Measurements from ENCODE around the gene REPIN1.
"Not testable (repeated sequence)": the region's sequence is repeated elsewhere in the genome, so short reads cannot be mapped to it uniquely, and the experiment has no call there.

Gene REPIN1

GRCh38 chr7:150378115-150378852 lies 9.7 kb downstream of the REPIN1 start:
- no peak for DNase-seq

GRCh38 chr7:150378853-150379440 lies 10.3 kb downstream of the REPIN1 start, which contains the start of gene ZNF775:
TSS of gene ZNF775 (plus strand) at chr7:150379330. CDS start at chr7:150388471, 9,141 bp downstream.
- peak; percentile 73 for DNase-seq

- no peak for DNase-seq
Measured at GRCh38 chr7:150379441-150380379, 11.1 kb downstream of the REPIN1 start.

DNA sequence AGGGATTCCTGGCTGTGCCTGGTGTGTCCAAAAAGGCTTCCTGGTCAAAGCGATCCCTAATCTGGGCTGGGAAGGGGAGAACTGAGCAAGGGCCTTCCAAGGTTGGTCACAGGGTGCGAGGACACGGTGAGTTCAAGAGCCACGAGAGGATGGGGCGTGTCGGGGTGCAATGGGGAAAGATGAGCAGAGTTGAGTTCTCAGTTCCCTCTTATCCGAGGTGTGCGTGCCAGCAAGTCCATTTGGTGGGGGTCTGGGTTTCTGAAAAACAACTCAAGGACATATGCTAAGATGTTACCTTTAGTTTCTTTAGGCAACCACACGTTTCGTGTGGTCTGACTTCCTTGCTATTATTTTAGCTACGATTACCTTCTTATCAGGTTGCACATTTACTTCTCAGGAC lies 11.8 kb downstream of the REPIN1 start:
- no peak for DNase-seq

GRCh38 chr7:150381096-150381495 lies 12.5 kb downstream of the REPIN1 start:
- DNase-seq: no peak

- no peak for DNase-seq
Measured at GRCh38 chr7:150381785-150382122, 13.1 kb downstream of the REPIN1 start.

- no peak for DNase-seq
Measured at GRCh38 chr7:150382123-150382843, 13.7 kb downstream of the REPIN1 start.

- no peak for DNase-seq
Measured at GRCh38 chr7:150382844-150383225, 14.2 kb downstream of the REPIN1 start.

DNA sequence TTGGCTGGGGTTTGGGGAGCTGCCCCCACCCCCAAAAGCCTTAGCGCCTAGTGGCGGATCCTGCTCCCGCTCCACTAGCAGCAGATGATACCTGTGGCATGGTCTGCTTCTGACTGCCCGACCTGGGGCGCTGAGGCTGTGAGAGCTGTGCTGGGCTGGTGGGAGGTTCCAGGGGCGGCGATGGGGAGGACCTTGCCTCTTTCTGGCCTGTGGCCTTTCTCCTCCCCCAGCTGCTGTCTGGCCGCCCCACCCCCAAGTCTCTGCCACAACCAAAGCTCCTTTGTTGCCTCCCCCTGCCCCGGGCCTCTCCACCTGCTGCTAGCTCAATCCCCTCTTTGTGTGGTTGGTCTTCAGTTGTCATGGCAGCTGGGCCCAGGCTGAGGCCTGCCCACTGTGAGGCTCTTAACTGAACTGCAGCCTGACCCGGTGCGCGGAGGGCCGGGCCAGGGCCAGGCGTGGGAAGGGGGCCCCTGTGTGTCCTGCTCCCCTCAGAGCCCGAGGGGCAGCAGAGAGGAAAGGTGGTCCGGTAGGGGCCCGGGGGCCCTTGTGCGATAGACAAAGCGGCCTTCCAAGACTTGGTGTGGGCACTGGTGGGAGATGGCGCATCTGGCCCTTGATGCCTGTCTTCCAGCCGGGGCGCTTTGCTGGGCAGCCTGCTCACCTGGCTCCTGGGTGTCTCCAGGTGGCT lies 15.2 kb downstream of the REPIN1 start:
- DNase-seq: peak; percentile 33

- DNase-seq: no peak
Measured at GRCh38 chr7:150384406-150385301, 16.0 kb downstream of the REPIN1 start.

DNA sequence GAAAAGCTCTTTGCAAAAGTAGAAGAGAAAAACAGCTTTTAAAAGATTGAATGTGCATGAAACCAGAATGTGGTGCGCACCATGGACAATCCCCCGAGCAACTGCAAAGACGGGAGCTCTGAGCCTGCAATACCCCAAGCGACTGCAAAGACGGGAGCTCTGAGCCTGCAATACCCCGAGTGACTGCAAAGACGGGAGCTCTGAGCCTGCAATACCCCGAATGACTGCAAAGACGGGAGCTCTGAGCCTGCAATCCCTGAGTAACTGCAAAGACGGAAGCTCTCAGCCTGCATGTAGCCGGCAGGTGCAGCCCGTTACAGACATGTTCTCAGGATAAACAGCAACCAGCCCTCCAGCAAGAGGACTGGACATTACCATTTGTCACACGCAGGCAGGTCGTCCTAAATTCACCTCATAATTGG lies 16.7 kb downstream of the REPIN1 start:
- no peak for DNase-seq

DNA sequence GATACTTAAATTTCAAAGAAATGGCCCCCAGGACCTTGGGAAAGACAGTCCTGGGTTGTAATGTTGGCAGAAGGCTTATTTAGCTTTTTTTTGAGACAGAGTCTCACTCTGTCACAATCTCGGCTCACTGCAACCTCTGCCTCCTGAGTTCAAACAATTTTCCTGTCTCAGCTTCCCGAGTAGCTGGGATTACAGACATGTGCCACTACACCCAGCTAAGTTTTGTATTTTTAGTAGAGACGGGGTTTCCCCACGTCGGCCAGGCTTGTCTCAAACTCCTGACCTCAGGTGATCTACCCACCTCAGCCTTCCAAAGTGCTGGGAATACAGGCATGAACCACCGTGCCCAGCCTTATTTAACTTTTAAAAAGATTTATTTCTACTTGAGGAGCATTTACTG lies 17.3 kb downstream of the REPIN1 start:
- DNase-seq: not testable (repeated sequence)

GRCh38 chr7:150388306-150388705 lies 19.7 kb downstream of the REPIN1 start:
- DNase-seq: no peak

DNA sequence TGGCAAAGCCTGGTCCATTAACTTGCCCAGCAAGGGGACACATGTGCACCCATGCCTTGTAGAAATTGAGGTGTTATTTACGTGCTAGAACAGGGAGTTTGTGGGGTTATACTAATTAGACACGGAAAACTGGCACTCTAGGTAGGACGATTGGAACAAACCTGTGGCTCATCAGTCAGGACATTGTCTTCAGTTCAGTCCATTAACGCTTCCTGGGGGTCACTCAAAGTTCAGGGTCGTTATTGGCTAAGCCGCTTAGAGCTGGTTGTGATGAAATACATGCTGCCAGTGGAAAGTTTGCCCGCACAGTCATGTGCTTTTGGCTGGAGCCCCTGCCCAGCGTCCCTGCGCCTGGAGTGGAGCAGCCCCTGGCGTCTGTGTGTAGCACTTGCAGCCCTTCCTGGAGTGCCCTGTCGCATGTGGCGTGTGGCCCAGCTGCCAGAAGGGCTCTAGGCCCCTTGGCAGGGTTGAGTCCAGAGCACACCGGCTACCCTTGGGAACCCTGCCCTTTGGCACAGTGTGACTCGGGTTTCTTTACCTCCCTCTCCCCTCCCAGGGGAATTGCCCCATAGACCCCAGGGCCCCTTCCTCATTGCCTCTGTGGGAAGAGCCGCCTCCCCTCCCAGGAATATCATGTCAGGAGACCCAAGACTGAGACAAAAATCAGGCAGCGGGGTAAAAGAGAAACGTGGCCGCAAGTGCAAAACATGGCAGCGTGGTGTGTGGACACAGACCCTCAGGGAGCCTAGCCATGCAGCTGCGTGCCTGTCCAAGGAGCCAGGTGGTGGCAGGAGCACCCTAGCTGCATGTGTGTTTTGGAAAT lies 20.3 kb downstream of the REPIN1 start:
- DNase-seq: no peak

GRCh38 chr7:150389532-150389816 lies 20.9 kb downstream of the REPIN1 start:
- DNase-seq: no peak

DNA sequence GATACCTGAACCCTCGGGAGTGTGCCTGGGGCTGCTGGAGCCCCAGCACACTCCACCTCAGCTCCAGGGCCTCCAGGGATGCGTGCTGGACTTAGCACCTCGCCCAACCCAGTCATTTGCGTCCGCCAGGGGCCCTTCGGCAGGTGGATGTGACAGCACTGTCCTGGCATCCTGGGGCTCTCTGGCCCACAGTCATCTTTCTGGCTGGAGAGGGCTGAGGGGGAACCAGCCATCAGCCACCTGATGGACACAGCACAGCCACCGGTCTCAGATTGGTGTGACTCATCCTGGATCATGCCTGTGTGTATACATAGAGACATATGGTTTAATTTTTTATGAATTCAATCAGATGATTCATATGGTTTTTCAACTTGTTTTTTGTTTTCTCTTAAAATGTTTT lies 21.6 kb downstream of the REPIN1 start:
- DNase-seq: no peak

DNA sequence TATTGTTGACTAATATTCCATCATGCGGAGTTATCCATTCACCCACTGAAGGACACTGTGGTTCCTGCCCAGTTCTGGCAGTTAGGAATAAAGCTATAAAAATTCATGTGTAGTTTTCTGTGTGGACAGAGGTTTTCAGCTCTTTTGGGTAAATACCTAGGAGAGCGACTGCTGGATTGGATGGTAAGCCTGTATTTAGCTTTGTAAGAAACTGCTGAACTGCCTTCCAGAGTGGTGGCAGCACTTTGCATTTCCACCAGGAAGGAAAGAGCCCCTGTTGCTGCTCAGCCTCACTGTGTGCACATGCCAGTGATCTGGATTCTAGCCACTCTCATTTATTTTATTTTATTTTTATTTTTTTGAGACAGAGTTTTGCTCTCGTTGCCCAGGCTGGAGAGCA lies 24.7 kb downstream of the REPIN1 start:
- DNase-seq: no peak

- no peak for DNase-seq
Measured at GRCh38 chr7:150396426-150396825, 27.8 kb downstream of the REPIN1 start.

DNA sequence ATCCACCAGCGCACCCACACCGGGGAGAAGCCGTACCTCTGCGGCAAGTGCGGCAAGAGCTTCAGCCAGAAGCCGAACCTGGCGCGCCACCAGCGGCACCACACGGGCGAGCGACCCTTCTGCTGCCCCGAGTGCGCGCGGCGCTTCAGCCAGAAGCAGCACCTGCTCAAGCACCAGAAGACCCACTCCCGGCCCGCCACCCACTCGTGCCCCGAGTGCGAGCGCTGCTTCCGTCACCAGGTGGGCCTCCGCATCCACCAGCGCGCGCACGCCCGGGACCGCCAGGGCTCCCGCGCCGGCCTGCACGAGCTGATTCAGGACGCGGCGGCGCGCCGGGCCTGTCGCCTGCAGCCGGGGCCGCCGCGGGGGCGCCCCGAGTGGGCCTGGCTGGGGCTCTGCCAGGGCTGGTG lies 28.2 kb downstream of the REPIN1 start:
- no peak for DNase-seq

GRCh38 chr7:150397346-150398107 lies 28.9 kb downstream of the REPIN1 start:
- no peak for DNase-seq
